ENCODE data around the gene ZFR2. TPM values are rescaled to one million over a fixed set of nuclear protein-coding genes. Genes with fewer than 3 reads are reported as not detected.

The ZFR2 gene
- total RNA-seq, 6 experiments from 2014 or later, result not detected

- Mint-ChIP-seq H3K27me3 (ENCODE audit: insufficient read depth) (peaks cover 17% of the 10 kb centered on the region), H3K4me1 (ENCODE audit: low read depth) (no peaks in the 10 kb centered on the region), H3K4me3 (no peak overlapping the region), H3K27ac (no peak overlapping the region), H3K36me3 (ENCODE audit: low read depth) (peaks cover 19% of the 10 kb centered on the region), H3K9me3 (peaks cover 25% of the 10 kb centered on the region)
- DNase-seq, result no peak
- TF ChIP-seq CTCF (IDR thresholded peaks at IDR 0.05), result no peak
These were observed 84.0 kb downstream of the ZFR2 start for GRCh38 chr19:3784607-3785450.

GRCh38 chr19:3783660-3784584, 84.9 kb downstream of the ZFR2 start:
- Mint-ChIP-seq H3K27ac (no peak overlapping the region), H3K9me3 (peaks cover 25% of the 10 kb centered on the region), H3K27me3 (ENCODE audit: insufficient read depth) (peaks cover 10% of the 10 kb centered on the region), H3K36me3 (ENCODE audit: low read depth) (peaks cover 19% of the 10 kb centered on the region), H3K4me3 (no peak overlapping the region), H3K4me1 (ENCODE audit: low read depth) (no peaks in the 10 kb centered on the region)
- peak; percentile 35; the same call in 1 of the 2 replicates for TF ChIP-seq CTCF (IDR thresholded peaks at IDR 0.05)
- DNase-seq, result no peak

- TF ChIP-seq CTCF (IDR thresholded peaks at IDR 0.05), result no peak
- Mint-ChIP-seq H3K4me3 (no peak overlapping the region), H3K36me3 (ENCODE audit: low read depth) (peaks cover 19% of the 10 kb centered on the region), H3K4me1 (ENCODE audit: low read depth) (no peaks in the 10 kb centered on the region), H3K27ac (no peak overlapping the region), H3K27me3 (ENCODE audit: insufficient read depth) (peaks cover 10% of the 10 kb centered on the region), H3K9me3 (peaks cover 25% of the 10 kb centered on the region)
- no peak for DNase-seq
These were observed 85.9 kb downstream of the ZFR2 start for GRCh38 chr19:3782903-3783302.

- Mint-ChIP-seq H3K4me1 (ENCODE audit: low read depth) (no peaks in the 10 kb centered on the region), H3K36me3 (ENCODE audit: low read depth) (peaks cover 19% of the 10 kb centered on the region), H3K9me3 (peaks cover 25% of the 10 kb centered on the region), H3K4me3 (no peak overlapping the region), H3K27ac (no peak overlapping the region), H3K27me3 (ENCODE audit: insufficient read depth) (peaks cover 10% of the 10 kb centered on the region)
- no peak for TF ChIP-seq CTCF (IDR thresholded peaks at IDR 0.05)
- no peak for DNase-seq
These were observed 86.5 kb downstream of the ZFR2 start for GRCh38 chr19:3782330-3782729.

GRCh38 chr19:3781603-3782002, 87.2 kb downstream of the ZFR2 start:
- Mint-ChIP-seq H3K9me3 (peaks cover 25% of the 10 kb centered on the region), H3K27me3 (ENCODE audit: insufficient read depth) (peaks cover 10% of the 10 kb centered on the region), H3K27ac (no peak overlapping the region), H3K4me3 (no peak overlapping the region), H3K36me3 (ENCODE audit: low read depth) (peaks cover 19% of the 10 kb centered on the region), H3K4me1 (ENCODE audit: low read depth) (no peaks in the 10 kb centered on the region)
- TF ChIP-seq CTCF (IDR thresholded peaks at IDR 0.05), result no peak
- DNase-seq, result no peak
